Heart right ventricle (tissue), 16 donors: ENCODE data around the gene SETDB1. TPM values are rescaled to one million over a fixed set of nuclear protein-coding genes. Genes with fewer than 3 reads are reported as not detected.

Experiments
- ATAC-seq, 8 donors: fragments of 200-7000 bp; cut with Tn5 transposase; one replicate each; pipeline ENCODE4 v1.9.1; 2020; ENCODE audit warnings: mild to moderate bottlenecking in 8 of 8, moderate library complexity in 8 of 8, moderate number of reproducible peaks in 1 of 8
- DNase-seq, 2 donors: peaks; one replicate each; pipeline ENCODE4 v3.0.0-alpha.2; 2020
- H3K27ac ChIP-seq, 10 donors: fragments of 200-600 bp; sonication (generic) in 2 of 10; one replicate each; pipeline versions ENCODE4 v1.5.0 to v1.8.0; 2020 to 2022; ENCODE audit warnings: mild to moderate bottlenecking in 3 of 10
- H3K27me3 ChIP-seq, 7 donors: fragments of 200-600 bp; one replicate each; pipeline ENCODE4 v1.8.0; 2021 to 2022; ENCODE audit warnings: mild to moderate bottlenecking in 2 of 7
- H3K36me3 ChIP-seq, 9 donors: fragments of 200-600 bp; sonication (generic) in 1 of 9; one replicate each; pipeline versions ENCODE4 v1.5.0 to v1.8.0; 2020 to 2022; ENCODE audit warnings: mild to moderate bottlenecking in 2 of 9
- H3K4me1 ChIP-seq, 9 donors: fragments of 200-600 bp; sonication (generic) in 1 of 9; one replicate each; pipeline versions ENCODE4 v1.5.0 to v1.8.0; 2020 to 2022; ENCODE audit warnings: mild to moderate bottlenecking in 4 of 9
- H3K4me3 ChIP-seq, 10 donors: fragments of 200-600 bp; sonication (generic) in 2 of 10; one replicate each; pipeline versions ENCODE4 v1.5.0 to v1.8.0; 2020 to 2022; ENCODE audit warnings: mild to moderate bottlenecking in 7 of 10, moderate library complexity in 2 of 10
- H3K9me3 ChIP-seq, 11 donors: fragments of 200-600 bp in 10 of 11; sonication (generic) in 2 of 11; one replicate each; pipeline versions ENCODE4 v1.5.0 to v1.8.0; 2013 to 2022; ENCODE audit warnings: mild to moderate bottlenecking in 2 of 11, control low read depth in 1 of 11, moderate library complexity in 1 of 11
- whole genome bisulfite sequencing, 2 donors: extraction: QIAGEN DNeasy Blood & Tissue Kit; methylation state at CpG; one replicate each; pipeline ENCODE4 v1.1.7; 2013; ENCODE audit warnings: inconsistent platforms in 1 of 2; 5-methylcytosine and 5-hydroxymethylcytosine counted together
- intact Hi-C, 10 donors: fragments of 100-400 bp; cut with DNase I; formaldehyde crosslinking; loops; one replicate each; pipeline versions ENCODE4 v1.11.1 to v1.14.2; 2022
- polyA plus RNA-seq, 2 donors: library from polyadenylated mRNA; stranded (reverse); fragments of 200-250 nt; gene quantifications; one replicate each; pipeline ENCODE4 v1.2.3, GENCODE V29; 2013
- total RNA-seq, 10 donors: library from RNA; stranded (reverse); fragmentation: NEBNext Ultra II Directional in 3 of 10; extraction: Animal tissue kit (Norgen Biotek cat#: 25700) in 3 of 10; gene quantifications; one replicate each; pipeline versions ENCODE4 v1.2.1 to v1.2.4, GENCODE V29; 2021 to 2023
- TF ChIP-seq, protein P1 (sequence below), 9 donors: fragments of 200-600 bp; sonication (generic) in 2 of 9; IDR thresholded peaks; one replicate each; pipeline versions ENCODE4 v1.5.0 to v1.8.0; 2021 to 2022; ENCODE audit warnings: antibody characterized with exemption in 9 of 9, mild to moderate bottlenecking in 5 of 9, moderate library complexity in 1 of 9
- donor health status: Arrhythmogenic right ventricular cardiomyopathy.
- donor health status: ischemic (EF 13 %, LVEDD 7.1; RV severe dilation, severe dysfunction).
- donor health status: healthy with polysubstance abuse.
- donor health status: DM: no; HTN: yes; CAD: no.
- donor health status: DM: no; HTN: no; CAD: no.
- donor health status: ischemic (EF 25% LVEDD 6.9; RV normal size, moderate dysfunction).
- donor health status: ischemic (EF 25% LVEDD 5.7; RV mildly dilated, moderate dysfunction).
- donor health status: healthy.
- donor health status: DM: yes; HTN: yes; CAD: no.
- donor health status: Ischemic cardiomyopathy.
- donor health status: ischemic (EF 35%, LVEDD 5.7; RV mildly dilated, moderate dysfunction).
- donor health status: nonischemic (EF 11% LVEDD 7.7; RV severe dilation, severe dysfunction).
- donor health status: DM: yes; HTN: yes; CAD: no.
- donor health status: PGD.
- donor health status: ischemic (EF 29% LVEDD 5.4; RV normal size, mild dysfunction).
- donor health status: nonischemic (EF 23%, LVEDD 6.1; RV moderate dilation, normal function).

SETDB1 gene
- total and polyA plus RNA-seq, 12 donors = 9.1 to 23.8 (median 17.6) TPM

DNA sequence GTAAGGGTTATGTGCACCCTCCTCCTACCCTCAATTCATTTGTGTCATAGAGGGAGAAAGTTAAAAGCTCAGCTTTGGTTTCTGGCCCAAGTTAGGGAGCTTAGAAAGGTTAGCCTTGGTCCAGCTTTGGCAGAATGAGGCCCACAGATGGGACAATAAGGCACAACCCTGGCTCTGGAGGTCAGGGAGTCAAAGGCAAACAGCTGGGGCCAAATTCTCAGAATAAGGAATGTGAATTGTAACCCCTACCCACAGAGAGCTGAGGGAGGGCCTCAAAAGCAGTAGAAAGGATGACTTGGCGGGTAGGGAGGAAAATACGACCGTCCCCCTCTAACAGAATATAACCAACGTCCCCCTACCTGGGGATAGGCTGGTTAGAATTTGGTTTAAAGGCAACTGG, 39.4 kb downstream of the SETDB1 start:
- WGBS, 2 donors = 88 to 92% methylated on average over 4 of the region's 4 CpGs
- H3K9me3 ChIP-seq = no peaks in the 10 kb centered on the region
- ATAC-seq = no peak
- no peak overlapping the region for H3K4me3 ChIP-seq
- intact Hi-C loops = no loop called here
- peaks cover 3 to 14% (median 11%) of the 10 kb centered on the region in 9 donors for H3K4me1 ChIP-seq
- H3K27ac ChIP-seq = no peak overlapping the region
- H3K27me3 ChIP-seq = no peaks in the 10 kb centered on the region
- H3K36me3 ChIP-seq = peaks cover 0 to 88% (median 71%) of the 10 kb centered on the region in 9 donors
- DNase-seq = no peak
- TF ChIP-seq, protein P1, sequence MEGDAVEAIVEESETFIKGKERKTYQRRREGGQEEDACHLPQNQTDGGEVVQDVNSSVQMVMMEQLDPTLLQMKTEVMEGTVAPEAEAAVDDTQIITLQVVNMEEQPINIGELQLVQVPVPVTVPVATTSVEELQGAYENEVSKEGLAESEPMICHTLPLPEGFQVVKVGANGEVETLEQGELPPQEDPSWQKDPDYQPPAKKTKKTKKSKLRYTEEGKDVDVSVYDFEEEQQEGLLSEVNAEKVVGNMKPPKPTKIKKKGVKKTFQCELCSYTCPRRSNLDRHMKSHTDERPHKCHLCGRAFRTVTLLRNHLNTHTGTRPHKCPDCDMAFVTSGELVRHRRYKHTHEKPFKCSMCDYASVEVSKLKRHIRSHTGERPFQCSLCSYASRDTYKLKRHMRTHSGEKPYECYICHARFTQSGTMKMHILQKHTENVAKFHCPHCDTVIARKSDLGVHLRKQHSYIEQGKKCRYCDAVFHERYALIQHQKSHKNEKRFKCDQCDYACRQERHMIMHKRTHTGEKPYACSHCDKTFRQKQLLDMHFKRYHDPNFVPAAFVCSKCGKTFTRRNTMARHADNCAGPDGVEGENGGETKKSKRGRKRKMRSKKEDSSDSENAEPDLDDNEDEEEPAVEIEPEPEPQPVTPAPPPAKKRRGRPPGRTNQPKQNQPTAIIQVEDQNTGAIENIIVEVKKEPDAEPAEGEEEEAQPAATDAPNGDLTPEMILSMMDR (IDR thresholded peaks at IDR 0.05) = no peak

DNA sequence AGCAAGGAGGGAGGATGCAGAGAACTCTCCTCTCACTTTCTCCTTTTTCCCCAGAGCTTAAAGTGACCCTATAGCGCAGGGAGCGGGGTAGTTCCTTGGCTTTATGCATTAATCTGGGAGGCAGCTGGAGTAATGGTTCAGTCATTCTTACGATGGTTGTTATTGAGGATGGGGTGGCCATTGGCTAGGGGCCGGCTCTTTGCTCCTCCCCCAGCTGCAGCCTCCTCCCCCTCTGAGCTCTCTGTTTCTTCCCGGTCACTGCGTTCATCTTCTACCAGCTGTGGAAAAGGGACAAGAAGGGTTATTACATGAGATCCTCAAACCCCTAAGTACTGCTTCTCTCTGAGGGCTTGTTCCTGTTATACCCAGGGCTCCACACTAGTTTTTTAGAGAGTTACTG, 39.8 kb downstream of the SETDB1 start:
- intact Hi-C loops = no loop called here
- ATAC-seq (no peak), DNase-seq (no peak)
- no peak overlapping the region for H3K27ac ChIP-seq
- no peaks in the 10 kb centered on the region for H3K9me3 ChIP-seq
- H3K36me3 ChIP-seq = peaks cover 0 to 84% (median 67%) of the 10 kb centered on the region in 9 donors
- no peak overlapping the region for H3K4me3 ChIP-seq
- no peaks in the 10 kb centered on the region for H3K27me3 ChIP-seq
- TF ChIP-seq, protein P1 (IDR thresholded peaks at IDR 0.05) = no peak
- WGBS, 2 donors = 70 to 83% methylated on average over 6 of the region's 6 CpGs
- peaks cover 6 to 18% (median 15%) of the 10 kb centered on the region in 9 donors for H3K4me1 ChIP-seq

DNA sequence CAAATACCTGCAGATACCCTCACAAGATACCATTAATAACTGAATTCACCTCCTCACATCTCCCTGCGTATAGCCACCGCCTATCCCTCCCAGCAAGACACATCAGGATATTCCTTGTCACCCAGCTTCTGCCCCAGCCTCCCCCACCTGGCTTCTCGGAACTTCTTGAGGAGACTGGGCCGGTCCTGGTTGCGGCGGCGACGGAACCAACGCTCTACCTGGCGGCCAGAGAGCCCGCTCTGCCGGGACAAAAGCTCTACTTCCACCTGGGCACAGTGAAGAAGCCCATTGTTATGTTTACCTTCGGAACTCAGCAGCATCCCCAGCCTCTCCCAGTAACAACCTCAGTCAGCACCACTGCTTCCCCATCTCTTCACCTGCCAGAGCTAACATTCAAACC, 41.8 kb downstream of the SETDB1 start:
- no peaks in the 10 kb centered on the region for H3K9me3 ChIP-seq
- peaks cover 0 to 64% (median 53%) of the 10 kb centered on the region in 9 donors for H3K36me3 ChIP-seq
- TF ChIP-seq, protein P1 (IDR thresholded peaks at IDR 0.05) = no peak
- no peaks in the 10 kb centered on the region for H3K27me3 ChIP-seq
- no peak for ATAC-seq
- peaks cover 19 to 35% (median 35%) of the 10 kb centered on the region in 9 donors for H3K4me1 ChIP-seq
- H3K4me3 ChIP-seq = no peak overlapping the region
- DNase-seq = no peak
- WGBS, 2 donors = 98 to 99% methylated on average over 13 of the region's 13 CpGs
- no peak overlapping the region for H3K27ac ChIP-seq
- intact Hi-C loops = no loop called here

DNA sequence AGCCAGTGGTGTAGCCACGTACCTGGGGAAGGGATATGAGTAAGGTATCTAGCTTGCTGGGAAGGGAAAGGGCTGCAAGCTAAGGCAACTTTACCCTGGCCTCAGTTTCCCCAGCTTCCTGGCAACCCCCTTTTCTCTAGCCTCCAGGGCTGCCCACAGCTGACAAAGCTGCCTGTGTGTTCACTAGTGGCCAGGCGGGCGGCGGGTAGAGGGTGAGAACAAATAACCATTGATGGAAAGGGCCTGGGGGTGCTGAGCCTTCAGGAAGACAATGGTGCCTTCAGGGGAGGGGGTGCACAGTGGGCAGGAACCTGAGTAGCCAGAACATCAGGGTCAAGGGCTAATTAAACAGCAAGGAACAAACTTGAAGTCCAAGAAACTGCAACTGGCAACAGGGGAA, 42.3 kb downstream of the SETDB1 start:
- no peak for ATAC-seq
- TF ChIP-seq, protein P1 (IDR thresholded peaks at IDR 0.05) = no peak

More for the DNA sequence above, 42.3 kb downstream of the SETDB1 start:
- intact Hi-C loops = no loop called here
- H3K4me3 ChIP-seq = no peak overlapping the region
- no peak overlapping the region for H3K27ac ChIP-seq
- H3K4me1 ChIP-seq = peaks cover 23 to 41% (median 40%) of the 10 kb centered on the region in 9 donors
- WGBS, 2 donors = 93 to 95% methylated on average over 4 of the region's 4 CpGs
- H3K27me3 ChIP-seq = no peaks in the 10 kb centered on the region
- no peaks in the 10 kb centered on the region for H3K9me3 ChIP-seq
- no peak for DNase-seq
- H3K36me3 ChIP-seq = peaks cover 0 to 59% (median 47%) of the 10 kb centered on the region in 9 donors
